HL-60 (cell line): ENCODE results near the gene CCDC159.
"Not testable (repeated sequence)": the region's sequence is repeated elsewhere in the genome, so short reads cannot be mapped to it uniquely, and the experiment has no call there.

Experiments
- DNase-seq, 2 experiments: peaks; one replicate each; pipeline ENCODE4 v3.0.0-alpha.2; 2010 to 2020; ENCODE audit warnings: low read depth in 1 of 2, low spot score in 1 of 2
- H3K27ac ChIP-seq: fragments of 250-450 bp; sonication (Bioruptor Pico); replicated peaks from 2 replicates; pipeline ENCODE4 v1.5.1; 2020; ENCODE audit warnings: mild to moderate bottlenecking, moderate library complexity
- H3K27me3 ChIP-seq: fragments of 250-450 bp; sonication (Bioruptor Pico); 2 replicates; pipeline ENCODE4 v1.5.1; 2021; ENCODE audit warnings: mild to moderate bottlenecking, moderate library complexity; ENCODE audit not compliant: insufficient read depth, poor library complexity, severe bottlenecking
- H3K4me3 ChIP-seq: replicated peaks from 2 replicates; pipeline ENCODE4 v1.5.1; 2011; ENCODE audit warnings: mild to moderate bottlenecking, control low read depth, low read length; ENCODE audit not compliant: insufficient read depth
- GABPA ChIP-seq: IDR thresholded peaks from 2 replicates; pipeline ENCODE4 v1.6.1; 2012; ENCODE audit warnings: low read depth
- POLR2AphosphoS5 ChIP-seq: IDR thresholded peaks from 2 replicates; pipeline ENCODE4 v1.6.1; 2012; ENCODE audit warnings: low read depth
- SPI1 ChIP-seq: IDR thresholded peaks from 2 replicates; pipeline ENCODE4 v1.6.1; 2012; ENCODE audit warnings: low read depth, mild to moderate bottlenecking, borderline replicate concordance
- TF ChIP-seq, protein P1 (sequence below): IDR thresholded peaks from one replicate; pipeline ENCODE4 v1.5.1; 2011; ENCODE audit warnings: low read length, control low read depth, inconsistent platforms; ENCODE audit not compliant: insufficient read depth
- TF ChIP-seq, protein P2 (sequence below): IDR thresholded peaks from 2 replicates; pipeline ENCODE4 v1.6.1; 2012; ENCODE audit warnings: low read depth; ENCODE audit not compliant: insufficient replicate concordance

The CCDC159 gene

DNA sequence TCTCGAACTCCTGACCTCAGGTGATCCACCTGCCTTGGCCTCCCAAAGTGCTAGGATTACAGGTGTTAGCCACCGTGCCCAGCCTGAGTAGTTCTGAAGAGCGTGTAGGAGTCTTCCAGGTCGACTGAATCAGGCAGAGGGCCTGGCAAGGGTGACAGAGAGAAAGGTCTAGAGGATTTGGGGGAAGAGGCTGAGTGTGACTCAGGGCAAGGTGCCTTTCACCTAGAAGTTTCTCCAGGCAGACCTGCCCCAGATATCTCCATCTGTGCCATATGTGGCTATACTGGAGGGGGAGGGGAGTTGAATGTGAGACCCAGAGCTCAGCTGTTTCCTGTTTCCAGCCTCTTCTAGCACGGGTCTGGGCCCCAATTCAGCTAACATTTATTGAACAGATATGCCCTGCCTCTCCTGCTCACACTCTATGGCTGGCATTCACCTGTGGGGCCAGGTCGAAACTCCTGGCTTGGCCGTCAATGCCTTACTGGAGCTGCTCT lies 1.3 kb downstream of the CCDC159 start:
- TF ChIP-seq, protein P1, sequence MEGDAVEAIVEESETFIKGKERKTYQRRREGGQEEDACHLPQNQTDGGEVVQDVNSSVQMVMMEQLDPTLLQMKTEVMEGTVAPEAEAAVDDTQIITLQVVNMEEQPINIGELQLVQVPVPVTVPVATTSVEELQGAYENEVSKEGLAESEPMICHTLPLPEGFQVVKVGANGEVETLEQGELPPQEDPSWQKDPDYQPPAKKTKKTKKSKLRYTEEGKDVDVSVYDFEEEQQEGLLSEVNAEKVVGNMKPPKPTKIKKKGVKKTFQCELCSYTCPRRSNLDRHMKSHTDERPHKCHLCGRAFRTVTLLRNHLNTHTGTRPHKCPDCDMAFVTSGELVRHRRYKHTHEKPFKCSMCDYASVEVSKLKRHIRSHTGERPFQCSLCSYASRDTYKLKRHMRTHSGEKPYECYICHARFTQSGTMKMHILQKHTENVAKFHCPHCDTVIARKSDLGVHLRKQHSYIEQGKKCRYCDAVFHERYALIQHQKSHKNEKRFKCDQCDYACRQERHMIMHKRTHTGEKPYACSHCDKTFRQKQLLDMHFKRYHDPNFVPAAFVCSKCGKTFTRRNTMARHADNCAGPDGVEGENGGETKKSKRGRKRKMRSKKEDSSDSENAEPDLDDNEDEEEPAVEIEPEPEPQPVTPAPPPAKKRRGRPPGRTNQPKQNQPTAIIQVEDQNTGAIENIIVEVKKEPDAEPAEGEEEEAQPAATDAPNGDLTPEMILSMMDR, result no peak
- TF ChIP-seq GABPA (no peak), POLR2AphosphoS5 (no peak), SPI1 (no peak)
- TF ChIP-seq, protein P2, sequence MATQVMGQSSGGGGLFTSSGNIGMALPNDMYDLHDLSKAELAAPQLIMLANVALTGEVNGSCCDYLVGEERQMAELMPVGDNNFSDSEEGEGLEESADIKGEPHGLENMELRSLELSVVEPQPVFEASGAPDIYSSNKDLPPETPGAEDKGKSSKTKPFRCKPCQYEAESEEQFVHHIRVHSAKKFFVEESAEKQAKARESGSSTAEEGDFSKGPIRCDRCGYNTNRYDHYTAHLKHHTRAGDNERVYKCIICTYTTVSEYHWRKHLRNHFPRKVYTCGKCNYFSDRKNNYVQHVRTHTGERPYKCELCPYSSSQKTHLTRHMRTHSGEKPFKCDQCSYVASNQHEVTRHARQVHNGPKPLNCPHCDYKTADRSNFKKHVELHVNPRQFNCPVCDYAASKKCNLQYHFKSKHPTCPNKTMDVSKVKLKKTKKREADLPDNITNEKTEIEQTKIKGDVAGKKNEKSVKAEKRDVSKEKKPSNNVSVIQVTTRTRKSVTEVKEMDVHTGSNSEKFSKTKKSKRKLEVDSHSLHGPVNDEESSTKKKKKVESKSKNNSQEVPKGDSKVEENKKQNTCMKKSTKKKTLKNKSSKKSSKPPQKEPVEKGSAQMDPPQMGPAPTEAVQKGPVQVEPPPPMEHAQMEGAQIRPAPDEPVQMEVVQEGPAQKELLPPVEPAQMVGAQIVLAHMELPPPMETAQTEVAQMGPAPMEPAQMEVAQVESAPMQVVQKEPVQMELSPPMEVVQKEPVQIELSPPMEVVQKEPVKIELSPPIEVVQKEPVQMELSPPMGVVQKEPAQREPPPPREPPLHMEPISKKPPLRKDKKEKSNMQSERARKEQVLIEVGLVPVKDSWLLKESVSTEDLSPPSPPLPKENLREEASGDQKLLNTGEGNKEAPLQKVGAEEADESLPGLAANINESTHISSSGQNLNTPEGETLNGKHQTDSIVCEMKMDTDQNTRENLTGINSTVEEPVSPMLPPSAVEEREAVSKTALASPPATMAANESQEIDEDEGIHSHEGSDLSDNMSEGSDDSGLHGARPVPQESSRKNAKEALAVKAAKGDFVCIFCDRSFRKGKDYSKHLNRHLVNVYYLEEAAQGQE, result no peak
- Histone ChIP-seq H3K4me3 (no peak overlapping the region), H3K27ac (no peak overlapping the region), H3K27me3 (no peaks in the 10 kb centered on the region)
- DNase-seq, result no peak

DNA sequence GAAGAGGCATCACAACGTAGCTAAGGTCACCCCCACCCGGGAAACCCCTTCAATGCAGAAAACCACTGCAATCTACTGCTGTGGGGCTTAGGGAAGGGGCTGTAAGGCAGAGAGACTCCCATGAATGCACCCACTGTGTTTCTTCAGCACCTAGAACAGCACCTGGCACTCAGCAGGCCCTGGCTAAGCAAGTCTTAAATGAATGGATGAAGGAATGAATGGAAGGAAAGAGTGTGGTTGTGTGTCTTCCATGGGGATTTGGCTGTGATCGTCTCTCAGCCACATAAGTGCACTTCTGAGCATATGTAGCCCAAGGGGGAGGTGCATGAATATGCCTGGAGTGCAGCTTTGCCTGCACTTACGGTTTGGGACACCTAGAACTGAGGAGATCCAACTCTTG lies 2.9 kb downstream of the CCDC159 start:
- DNase-seq, result no peak
- H3K4me3 ChIP-seq, result no peak overlapping the region
- no peaks in the 10 kb centered on the region for H3K27me3 ChIP-seq
- TF ChIP-seq, protein P2, result peak; percentile 59
- no peak for TF ChIP-seq GABPA
- H3K27ac ChIP-seq, result no peak overlapping the region

DNA sequence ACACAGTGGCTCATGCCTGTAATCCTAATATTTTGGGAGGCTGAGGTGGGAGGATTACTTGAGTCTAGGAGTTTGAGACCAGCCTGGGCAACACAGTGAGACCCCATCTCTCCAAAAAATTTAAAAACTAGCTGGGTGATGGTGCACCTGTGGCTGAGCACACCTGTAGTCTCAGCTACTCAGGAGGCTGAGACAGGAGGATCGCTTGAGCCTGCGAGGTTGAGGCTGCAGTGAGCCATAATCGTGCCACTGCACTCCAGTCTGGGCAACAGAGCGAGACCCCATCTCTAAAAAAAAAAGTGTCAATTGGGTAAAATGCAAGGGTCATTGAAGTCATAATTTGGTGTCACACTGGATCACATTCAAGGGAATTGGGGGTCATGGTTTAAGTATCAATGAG lies 7.8 kb downstream of the CCDC159 start:
- not testable (repeated sequence) for H3K4me3 ChIP-seq, H3K27me3 ChIP-seq, H3K27ac ChIP-seq, DNase-seq

DNA sequence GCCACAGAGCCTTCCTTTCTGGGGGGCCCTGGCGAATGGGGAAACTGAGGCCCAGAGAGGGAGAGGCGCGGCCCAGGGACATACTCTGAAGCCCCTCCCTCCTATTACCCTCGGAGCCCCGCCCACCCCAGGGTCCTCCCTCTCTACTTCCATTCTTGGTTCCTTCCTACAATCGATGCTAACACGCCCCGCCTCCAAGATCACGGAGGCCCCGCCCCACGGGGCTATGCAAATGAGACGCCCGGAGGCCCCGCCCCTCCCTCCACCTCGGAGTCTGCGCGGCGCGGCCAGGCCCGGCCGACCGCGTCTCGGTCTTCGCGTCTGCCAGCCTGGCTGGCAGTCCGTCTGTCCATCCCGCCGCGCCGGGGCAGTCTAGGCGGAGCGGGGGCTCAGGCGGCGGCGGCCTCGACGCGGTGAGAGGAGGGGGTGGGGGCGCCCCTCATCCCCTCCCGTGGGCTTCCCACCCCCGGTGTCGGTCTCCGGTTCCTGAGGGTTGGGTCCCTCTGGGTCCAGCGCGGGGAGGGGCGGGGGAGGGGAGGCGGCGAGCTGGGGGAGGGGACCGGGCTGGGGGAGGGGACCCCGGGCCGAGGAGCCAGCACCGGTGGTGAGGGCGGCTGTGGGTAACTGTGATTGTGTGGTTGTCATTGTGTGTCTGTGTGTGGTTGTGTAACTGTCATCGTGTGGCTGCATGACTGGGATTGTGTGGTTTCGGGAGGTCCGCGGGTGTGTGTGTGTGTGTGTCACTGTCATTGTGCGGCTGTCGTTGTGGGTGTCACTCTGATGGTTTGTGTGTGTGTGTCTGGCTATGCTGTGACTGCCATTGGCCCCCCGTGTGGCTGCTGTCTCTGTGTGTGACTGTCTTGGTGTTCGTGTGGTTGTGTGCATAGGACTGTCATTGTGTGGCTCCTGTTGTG lies 9.1 kb downstream of the CCDC159 start, which contains the start of gene PLPPR2:
Gene PLPPR2, plus strand, starts transcription at position 273 of the 914 bp plus-strand sequence. CDS start 2,242 bp downstream, outside the sequence.
- Histone ChIP-seq H3K27ac (no peak within 1 kb of the TSS), H3K27me3 (no peaks in the 10 kb centered on the region), H3K4me3 (peak within 1 kb of the TSS; percentile 55)
- peak; percentile 78 to 92 for DNase-seq
- TF ChIP-seq, protein P2, result no peak
- TF ChIP-seq, protein P1, result no peak
- no peak for TF ChIP-seq GABPA
- no peak for TF ChIP-seq SPI1
- no peak for TF ChIP-seq POLR2AphosphoS5
